Measurements from ENCODE around the gene ZC3H12A. TPM values are rescaled to one million over a fixed set of nuclear protein-coding genes. Genes with fewer than 3 reads are reported as not detected.

Gene ZC3H12A
- total RNA-seq, 1 donor from 2014 or later = 11.3 TPM

DNA sequence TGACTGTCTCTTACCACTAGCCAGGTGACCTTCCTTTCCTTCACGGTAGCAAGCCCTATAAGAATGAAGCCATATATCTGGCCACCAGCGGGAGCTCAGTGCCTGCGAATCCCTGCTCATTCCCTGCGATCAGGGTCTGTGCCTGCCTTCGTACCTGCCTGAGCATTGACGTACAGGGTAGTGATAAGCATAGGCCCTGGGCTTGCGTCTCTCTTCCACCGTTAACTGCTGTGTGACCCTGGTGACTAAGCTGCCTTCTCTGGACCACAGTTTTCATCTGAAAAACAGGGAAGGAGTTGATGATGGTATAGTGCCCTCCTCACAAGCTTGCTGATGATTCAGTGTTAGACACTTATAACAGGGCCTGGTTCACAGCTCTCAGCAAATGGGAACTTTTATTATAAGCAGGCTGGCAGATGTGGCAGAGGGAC lies 4.1 kb downstream of the ZC3H12A start:
- no peaks in the 10 kb centered on the region for H3K9me3 Mint-ChIP-seq (ENCODE audit: unreplicated experiment)
- no peak overlapping the region for H3K4me3 Mint-ChIP-seq (ENCODE audit: unreplicated experiment)
- peak overlapping the region; percentile 96 for H3K27ac Mint-ChIP-seq (ENCODE audit: unreplicated experiment)
- peaks cover 22% of the 10 kb centered on the region for H3K36me3 Mint-ChIP-seq (ENCODE audit: unreplicated experiment)
- DNase-seq (ENCODE audit: extremely low spot score, unreplicated experiment) = no peak
- no peaks in the 10 kb centered on the region for H3K27me3 Mint-ChIP-seq (ENCODE audit: unreplicated experiment)
- TF ChIP-seq, protein P1, sequence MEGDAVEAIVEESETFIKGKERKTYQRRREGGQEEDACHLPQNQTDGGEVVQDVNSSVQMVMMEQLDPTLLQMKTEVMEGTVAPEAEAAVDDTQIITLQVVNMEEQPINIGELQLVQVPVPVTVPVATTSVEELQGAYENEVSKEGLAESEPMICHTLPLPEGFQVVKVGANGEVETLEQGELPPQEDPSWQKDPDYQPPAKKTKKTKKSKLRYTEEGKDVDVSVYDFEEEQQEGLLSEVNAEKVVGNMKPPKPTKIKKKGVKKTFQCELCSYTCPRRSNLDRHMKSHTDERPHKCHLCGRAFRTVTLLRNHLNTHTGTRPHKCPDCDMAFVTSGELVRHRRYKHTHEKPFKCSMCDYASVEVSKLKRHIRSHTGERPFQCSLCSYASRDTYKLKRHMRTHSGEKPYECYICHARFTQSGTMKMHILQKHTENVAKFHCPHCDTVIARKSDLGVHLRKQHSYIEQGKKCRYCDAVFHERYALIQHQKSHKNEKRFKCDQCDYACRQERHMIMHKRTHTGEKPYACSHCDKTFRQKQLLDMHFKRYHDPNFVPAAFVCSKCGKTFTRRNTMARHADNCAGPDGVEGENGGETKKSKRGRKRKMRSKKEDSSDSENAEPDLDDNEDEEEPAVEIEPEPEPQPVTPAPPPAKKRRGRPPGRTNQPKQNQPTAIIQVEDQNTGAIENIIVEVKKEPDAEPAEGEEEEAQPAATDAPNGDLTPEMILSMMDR (IDR thresholded peaks at IDR 0.05) = no peak
- peaks cover 56% of the 10 kb centered on the region for H3K4me1 Mint-ChIP-seq (ENCODE audit: unreplicated experiment)

DNA sequence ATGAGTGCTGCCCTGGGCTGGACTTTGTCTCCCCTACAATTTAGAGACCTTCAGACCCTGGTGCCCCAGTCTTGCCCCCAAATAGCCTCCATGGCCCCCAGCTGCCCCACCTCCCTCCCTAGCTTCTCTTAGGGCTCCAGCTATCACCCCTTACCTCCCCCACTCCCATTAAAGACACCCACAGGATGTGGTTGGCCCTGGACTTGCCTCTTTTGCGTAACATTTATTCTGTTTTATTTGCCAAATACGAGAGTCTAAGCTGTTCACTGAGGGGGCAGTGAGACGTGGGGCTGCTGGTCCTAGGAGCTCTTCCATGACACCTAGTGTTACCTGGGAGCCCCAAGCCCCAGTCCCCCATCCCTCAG lies 4.5 kb downstream of the ZC3H12A start:
- DNase-seq (ENCODE audit: extremely low spot score, unreplicated experiment) = no peak
- Mint-ChIP-seq H3K4me3 (ENCODE audit: unreplicated experiment) (peak overlapping the region; percentile 65), H3K9me3 (ENCODE audit: unreplicated experiment) (no peaks in the 10 kb centered on the region), H3K4me1 (ENCODE audit: unreplicated experiment) (peaks cover 51% of the 10 kb centered on the region), H3K36me3 (ENCODE audit: unreplicated experiment) (peaks cover 22% of the 10 kb centered on the region), H3K27me3 (ENCODE audit: unreplicated experiment) (no peaks in the 10 kb centered on the region), H3K27ac (ENCODE audit: unreplicated experiment) (peak overlapping the region; percentile 96)
- TF ChIP-seq, protein P1 (IDR thresholded peaks at IDR 0.05) = no peak

DNA sequence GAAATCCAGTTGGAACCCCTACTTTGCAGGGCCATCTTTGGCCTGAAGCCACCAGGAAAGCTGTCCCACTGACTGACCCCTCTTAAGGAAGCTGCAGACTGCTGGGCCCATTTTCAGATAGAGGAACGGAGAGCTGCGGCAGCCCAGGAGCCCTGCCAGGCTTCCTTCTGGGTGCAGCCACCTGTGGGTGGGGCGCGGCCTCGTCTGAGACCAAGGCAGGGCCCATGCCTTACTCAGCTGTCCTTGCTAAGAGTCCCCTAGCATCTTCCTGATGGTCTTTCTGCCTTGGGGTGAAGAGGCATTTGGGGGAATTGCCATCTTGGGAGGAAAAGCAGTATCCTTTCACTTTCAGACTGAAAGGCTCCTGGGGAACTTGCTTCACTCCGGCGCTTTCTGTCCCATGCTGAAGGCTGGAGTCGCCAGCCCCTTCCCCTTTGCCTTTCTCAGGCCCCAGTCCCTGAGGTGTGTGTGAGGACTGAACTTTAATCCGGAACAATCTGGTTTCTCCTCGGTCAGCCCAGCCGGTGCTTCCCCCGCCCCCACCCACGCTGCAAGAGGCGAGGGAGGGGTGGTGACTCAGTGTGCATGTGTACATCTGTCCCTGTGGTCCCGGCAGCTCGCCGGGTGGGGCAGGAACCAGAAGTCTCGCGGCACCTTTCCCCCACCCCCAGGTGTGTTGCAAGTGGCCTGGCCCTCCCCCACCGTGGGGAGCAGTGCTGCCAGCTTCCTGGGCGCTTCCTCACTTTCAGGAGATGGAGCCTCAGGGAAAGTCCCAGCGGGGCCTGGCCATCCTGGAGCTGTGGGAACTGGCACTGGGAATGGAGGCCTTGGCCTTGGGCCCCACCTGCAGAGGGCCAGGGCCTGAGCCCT lies 5.1 kb downstream of the ZC3H12A start:
- H3K27me3 Mint-ChIP-seq (ENCODE audit: unreplicated experiment) = no peaks in the 10 kb centered on the region

DNA sequence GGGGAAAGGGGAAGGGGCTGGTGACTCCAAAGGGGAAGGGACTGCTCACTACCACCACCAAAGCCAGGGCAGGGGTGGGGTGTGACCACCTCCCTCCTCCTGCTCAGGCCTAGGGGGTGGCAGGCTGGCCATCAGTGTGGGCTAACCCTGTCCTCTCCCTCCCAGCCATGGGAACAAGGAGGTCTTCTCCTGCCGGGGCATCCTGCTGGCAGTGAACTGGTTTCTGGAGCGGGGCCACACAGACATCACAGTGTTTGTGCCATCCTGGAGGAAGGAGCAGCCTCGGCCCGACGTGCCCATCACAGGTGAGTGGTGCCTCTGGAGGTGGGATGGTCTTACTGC lies 5.7 kb downstream of the ZC3H12A start:
- no peak for DNase-seq (ENCODE audit: extremely low spot score, unreplicated experiment)
- Mint-ChIP-seq H3K27ac (ENCODE audit: unreplicated experiment) (peak overlapping the region; percentile 96), H3K4me3 (ENCODE audit: unreplicated experiment) (peak overlapping the region; percentile 65), H3K4me1 (ENCODE audit: unreplicated experiment) (peaks cover 49% of the 10 kb centered on the region), H3K9me3 (ENCODE audit: unreplicated experiment) (no peaks in the 10 kb centered on the region), H3K36me3 (ENCODE audit: unreplicated experiment) (peaks cover 25% of the 10 kb centered on the region), H3K27me3 (ENCODE audit: unreplicated experiment) (no peaks in the 10 kb centered on the region)
- TF ChIP-seq, protein P1 (IDR thresholded peaks at IDR 0.05) = no peak

More for the DNA sequence above, 5.1 kb downstream of the ZC3H12A start:
- no peaks in the 10 kb centered on the region for H3K9me3 Mint-ChIP-seq (ENCODE audit: unreplicated experiment)
- H3K36me3 Mint-ChIP-seq (ENCODE audit: unreplicated experiment) = peaks cover 25% of the 10 kb centered on the region
- peaks cover 51% of the 10 kb centered on the region for H3K4me1 Mint-ChIP-seq (ENCODE audit: unreplicated experiment)
- H3K27ac Mint-ChIP-seq (ENCODE audit: unreplicated experiment) = peak overlapping the region; percentile 96
- TF ChIP-seq, protein P1 (IDR thresholded peaks at IDR 0.05) = no peak
- DNase-seq (ENCODE audit: extremely low spot score, unreplicated experiment) = no peak
- peak overlapping the region; percentile 65 for H3K4me3 Mint-ChIP-seq (ENCODE audit: unreplicated experiment)

GRCh38 chr1:37480581-37481288 lies 6.4 kb downstream of the ZC3H12A start:
- H3K4me3 Mint-ChIP-seq (ENCODE audit: unreplicated experiment) = peak overlapping the region; percentile 22
- H3K27ac Mint-ChIP-seq (ENCODE audit: unreplicated experiment) = no peak overlapping the region

More at GRCh38 chr1:37480581-37481288, 6.4 kb downstream of the ZC3H12A start:
- TF ChIP-seq, protein P1 (IDR thresholded peaks at IDR 0.05) = no peak
- Mint-ChIP-seq H3K27me3 (ENCODE audit: unreplicated experiment) (no peaks in the 10 kb centered on the region), H3K36me3 (ENCODE audit: unreplicated experiment) (peaks cover 25% of the 10 kb centered on the region), H3K9me3 (ENCODE audit: unreplicated experiment) (no peaks in the 10 kb centered on the region), H3K4me1 (ENCODE audit: unreplicated experiment) (peaks cover 43% of the 10 kb centered on the region)
- DNase-seq (ENCODE audit: extremely low spot score, unreplicated experiment) = no peak

Measured in osteocyte (in vitro differentiated cells).